Transverse colon (tissue), 4 donors: Measurements from ENCODE around the gene INPP4B.

Source experiments
- CTCF ChIP-seq, 5 experiments: fragments of 200-600 bp in 3 of 5; fragments of 450-650 bp in 2 of 5; sonication (generic) in 3 of 5; IDR thresholded peaks; 1 replicate in 2 of 5; 2 replicates in 3 of 5; pipeline ENCODE4 v1.5.1; 2016 to 2017; ENCODE audit warnings: antibody characterized with exemption in 5 of 5, inconsistent platforms in 3 of 5, mild to moderate bottlenecking in 2 of 5, moderate library complexity in 1 of 5
- EP300 ChIP-seq: sonication (generic); formaldehyde crosslinking; IDR thresholded peaks from one replicate; pipeline ENCODE4 v1.6.1; 2017; ENCODE audit warnings: antibody characterized with exemption, low read depth
- POLR2A ChIP-seq: fragments of 450-650 bp; IDR thresholded peaks from one replicate; pipeline ENCODE4 v1.6.1; 2016; ENCODE audit warnings: antibody characterized with exemption, mild to moderate bottlenecking, moderate library complexity
- POLR2AphosphoS5 ChIP-seq, 3 donors: sonication (generic); formaldehyde crosslinking; IDR thresholded peaks; one replicate each; pipeline ENCODE4 v1.6.1; 2016; ENCODE audit warnings: antibody characterized with exemption in 3 of 3

- no peak for TF ChIP-seq POLR2A
- TF ChIP-seq CTCF (IDR thresholded peaks at IDR 0.05) = no peak
- TF ChIP-seq POLR2AphosphoS5 (IDR thresholded peaks at IDR 0.05) = no peak
- TF ChIP-seq EP300 = no peak
Observed at GRCh38 chr4:142563682-142564291, 282.3 kb downstream of the INPP4B start.
